Stimulated activated CD8-positive, alpha-beta memory T cell treated with anti-CD3 and anti-CD28 coated beads, Interleukin-7, amount 100 ng/mL, for 48 hours (primary cell): ENCODE data around the gene ADARB2.
"Not testable (repeated sequence)": the region's sequence is repeated elsewhere in the genome, so short reads cannot be mapped to it uniquely, and the experiment has no call there.

ENCODE experiments used
- DNase-seq, 2 donors: peaks; one replicate each; pipeline ENCODE4 v3.0.0-alpha.2; 2020; ENCODE audit warnings: low read depth in 1 of 2; ENCODE audit errors: extremely low read depth in 1 of 2

ADARB2 gene

DNA sequence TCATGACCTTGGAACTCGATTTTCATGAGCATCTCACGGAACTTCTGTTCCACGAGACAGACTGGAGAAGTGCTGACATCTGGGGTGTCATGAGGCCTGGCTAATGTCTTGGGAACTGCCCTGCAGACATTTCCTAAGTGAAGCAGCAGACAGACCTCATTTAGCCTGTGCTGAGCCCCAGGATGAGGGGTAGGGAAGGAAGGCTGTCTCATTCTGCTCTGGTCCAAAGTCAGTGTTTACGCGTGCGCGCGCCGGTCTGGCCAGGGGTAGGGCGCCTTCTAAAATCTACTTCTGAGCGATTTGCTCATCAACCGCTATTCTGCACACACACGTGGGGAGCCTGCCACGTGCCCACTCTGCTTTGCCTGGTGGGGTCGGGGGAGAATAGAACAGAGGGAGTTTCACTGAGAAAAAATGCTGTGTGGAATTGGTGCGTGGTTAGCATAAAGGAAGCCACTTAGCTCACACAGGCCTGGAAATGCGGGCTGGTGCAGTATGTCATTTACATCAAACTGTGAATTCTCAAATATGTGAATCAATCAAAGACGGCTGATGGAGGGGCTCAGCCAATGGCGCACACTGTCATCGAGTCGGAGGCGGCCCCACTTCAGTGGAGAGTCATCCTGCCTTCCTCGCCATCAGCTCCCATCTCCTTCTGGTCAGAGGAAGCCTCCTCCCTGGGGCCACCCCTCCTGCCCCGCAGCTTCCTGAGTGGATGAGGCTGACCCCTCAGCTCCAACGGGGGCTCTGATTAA is 335.1 kb downstream of the ADARB2 start:
- no peak for DNase-seq

DNA sequence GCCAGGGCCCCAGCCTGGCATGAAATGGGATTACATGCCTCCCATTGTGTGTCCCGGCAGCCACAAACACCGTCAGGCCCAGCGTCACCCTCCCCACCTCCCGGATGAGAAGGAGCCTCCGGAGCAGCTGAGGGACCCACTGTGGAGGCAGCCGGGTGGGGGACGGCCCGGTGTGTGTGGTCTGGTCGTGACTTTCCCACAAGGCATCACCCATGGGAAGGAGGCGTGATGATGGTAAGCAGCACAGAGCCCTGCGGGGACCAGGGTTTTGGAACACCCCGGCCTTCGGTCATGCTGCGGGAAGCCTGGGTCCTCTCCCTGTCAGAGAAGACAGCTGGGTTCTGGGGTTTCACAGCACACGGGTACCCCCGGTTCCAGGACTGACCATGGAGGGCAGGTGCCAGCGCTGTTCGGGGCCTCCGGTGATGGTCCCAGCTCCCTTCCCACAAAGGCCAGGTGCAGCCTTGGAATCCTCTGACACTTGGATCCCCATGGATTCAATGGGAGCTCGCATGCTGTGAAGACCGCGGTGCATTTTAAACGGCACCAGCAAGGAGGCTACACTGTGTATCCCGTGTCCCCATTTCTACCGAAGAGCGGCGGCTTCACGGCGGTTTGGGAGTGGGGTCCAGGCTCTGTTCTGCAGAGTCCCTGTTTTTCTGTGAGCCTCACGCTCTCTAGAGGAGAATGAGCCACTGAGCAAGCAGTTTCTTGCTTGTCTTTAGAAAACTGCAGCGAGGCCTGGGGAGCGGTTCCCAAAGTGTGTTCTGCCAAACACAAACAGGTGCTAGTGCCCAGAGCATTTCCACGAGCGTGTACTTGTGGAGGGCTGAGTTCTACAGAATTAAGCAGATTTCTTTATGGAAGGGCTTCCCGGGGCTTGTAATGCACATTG is 336.0 kb downstream of the ADARB2 start:
- no peak for DNase-seq

DNA sequence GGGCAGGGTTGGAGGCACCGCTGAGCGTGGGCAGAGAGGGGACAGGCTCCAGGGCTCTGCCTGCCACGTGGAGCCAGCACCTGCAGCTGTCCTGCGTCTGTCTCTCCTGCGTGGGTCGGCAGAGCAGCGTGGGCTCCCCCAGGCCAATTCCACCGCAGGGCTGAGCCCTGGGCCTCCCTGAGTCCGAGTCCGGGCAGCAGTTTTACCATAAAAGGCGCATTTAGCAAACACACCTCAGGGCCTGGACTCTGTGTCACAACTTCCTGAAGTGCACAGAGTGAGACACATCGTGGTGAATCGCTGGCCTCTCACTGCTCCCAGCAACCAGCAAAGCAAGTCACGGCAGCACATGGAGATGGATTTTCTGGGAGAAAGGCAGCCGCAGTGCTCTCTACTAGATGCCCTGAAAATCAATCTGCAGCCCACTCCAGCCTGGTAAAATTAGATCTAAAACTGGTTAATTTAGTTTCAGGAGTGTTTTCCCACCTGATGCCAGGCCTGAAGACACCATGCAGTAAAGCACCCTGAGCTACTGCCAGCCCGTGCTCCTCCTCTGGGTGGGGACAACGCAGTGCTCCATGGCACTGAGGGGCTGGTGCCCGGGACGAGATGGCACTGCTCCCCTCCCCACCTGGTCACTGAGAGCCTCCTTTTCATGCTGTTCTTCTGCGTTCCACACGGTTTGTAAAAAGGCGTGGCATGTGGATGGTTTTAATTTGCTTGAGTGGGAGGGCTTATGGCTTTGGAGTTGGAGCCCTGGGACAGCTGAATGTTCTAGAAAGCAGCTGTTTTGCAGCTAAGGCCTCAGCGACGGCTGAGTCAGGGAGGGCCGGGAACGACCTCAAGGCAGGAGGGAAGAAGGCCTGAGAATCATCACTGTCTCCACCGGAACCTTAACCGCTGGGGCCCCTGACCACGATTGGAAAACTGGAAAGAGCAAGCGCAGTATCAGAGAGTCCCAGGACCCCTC is 336.9 kb downstream of the ADARB2 start:
- DNase-seq, result no peak

DNA sequence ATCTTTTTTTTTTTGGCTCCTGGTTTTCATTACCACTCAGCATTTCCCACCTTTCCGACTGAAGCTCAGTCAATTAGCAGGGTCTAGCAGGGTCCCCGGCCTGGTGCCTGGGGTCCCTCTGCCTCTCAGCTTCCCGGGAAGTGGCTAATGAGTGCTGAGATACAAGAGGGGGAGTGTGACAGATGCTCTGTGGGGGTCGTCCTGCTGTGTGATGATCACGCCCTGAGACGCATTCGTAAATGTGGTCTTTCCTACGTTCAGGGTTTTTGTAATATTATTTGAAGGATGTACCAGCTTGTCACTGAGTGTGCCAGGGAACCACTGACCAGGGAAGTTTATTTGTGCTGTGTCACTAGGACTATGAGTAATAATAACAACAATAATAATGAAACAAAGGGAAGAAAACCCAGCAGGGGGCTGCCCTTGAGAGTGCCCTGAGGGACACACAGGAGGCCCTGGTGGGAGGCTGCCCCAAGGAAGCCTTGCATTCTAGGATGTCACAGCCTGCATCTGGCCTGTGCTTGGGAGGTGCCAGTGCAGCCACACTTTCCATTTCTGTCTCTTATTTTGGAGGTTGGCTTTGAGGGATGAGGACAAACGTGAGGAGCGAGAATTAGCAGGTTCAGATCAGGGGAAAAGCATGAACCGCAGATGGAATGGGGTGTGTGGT is 337.8 kb downstream of the ADARB2 start:
- no peak for DNase-seq

DNA sequence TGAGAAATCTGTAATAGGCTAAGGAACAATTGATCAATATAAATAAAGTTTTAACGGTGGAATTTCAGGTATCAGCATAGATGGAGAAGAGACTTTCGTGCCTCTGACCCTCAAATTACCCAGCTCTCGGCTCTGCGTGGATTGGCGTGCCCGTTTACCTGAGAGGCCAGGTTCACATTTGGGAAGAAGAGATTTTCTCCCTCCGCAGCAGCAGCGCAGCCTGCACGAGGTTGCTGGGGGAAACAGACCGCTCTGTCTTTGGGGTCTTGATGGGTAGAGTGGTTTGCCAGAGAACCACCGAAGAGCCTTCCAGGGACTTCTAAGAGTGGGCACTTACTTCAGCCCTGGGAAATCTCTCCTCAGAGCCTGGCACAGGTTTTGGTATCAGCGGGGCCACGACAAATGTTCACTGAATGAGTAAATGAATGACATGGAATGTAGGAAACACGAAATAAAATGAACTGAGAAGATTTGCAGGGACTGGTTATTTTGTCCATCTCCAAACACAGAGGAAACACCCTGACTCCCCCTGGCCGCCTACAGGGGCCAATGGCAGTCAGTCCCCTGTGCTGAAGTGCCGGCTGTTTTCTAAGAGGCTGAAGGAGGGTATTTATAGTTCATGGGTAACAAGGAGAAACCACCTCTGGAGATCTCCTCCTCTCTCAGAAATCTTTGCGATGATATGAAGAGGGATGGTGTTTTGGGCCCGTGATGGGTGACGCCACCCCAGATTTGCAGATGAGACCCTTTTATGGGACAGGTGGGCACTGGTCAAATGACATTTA is 338.5 kb downstream of the ADARB2 start:
- DNase-seq, result no peak

DNA sequence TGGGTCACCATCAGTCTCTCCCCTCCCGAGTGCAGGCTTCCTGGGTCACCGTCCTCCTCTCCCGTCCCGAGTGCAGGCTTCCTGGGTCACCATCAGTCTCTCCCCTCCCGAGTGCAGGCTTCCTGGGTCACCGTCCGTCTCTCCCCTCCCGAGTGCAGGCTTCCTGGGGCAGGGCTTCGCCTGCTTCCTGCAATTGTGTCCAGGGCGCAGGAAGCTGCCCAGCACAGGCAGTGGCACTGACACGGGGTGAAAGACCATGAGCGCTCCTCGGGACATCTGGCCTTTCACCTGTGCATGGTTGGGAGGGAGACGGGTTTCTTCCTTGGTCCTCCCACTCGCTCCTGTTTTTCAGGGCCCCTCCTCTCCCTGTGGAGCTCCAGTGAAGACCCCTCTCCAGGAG is 339.2 kb downstream of the ADARB2 start:
- not testable (repeated sequence) for DNase-seq

DNA sequence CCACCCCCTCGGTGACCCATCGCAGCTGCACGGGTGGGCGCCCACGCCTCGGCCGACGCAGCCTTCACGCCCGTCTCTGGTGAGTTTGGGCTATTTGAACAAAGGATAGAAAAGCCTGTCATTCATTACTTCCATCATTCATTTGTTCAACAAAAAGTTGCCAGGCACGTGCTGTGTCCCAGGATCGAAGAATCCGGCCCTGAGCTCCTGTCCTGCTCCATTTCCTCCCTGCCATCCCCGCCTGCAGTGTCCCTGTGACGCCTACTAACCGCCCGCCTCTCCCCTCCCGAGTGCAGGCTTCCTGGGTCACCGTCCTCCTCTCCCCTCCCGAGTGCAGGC is 341.1 kb downstream of the ADARB2 start:
- no peak for DNase-seq

DNA sequence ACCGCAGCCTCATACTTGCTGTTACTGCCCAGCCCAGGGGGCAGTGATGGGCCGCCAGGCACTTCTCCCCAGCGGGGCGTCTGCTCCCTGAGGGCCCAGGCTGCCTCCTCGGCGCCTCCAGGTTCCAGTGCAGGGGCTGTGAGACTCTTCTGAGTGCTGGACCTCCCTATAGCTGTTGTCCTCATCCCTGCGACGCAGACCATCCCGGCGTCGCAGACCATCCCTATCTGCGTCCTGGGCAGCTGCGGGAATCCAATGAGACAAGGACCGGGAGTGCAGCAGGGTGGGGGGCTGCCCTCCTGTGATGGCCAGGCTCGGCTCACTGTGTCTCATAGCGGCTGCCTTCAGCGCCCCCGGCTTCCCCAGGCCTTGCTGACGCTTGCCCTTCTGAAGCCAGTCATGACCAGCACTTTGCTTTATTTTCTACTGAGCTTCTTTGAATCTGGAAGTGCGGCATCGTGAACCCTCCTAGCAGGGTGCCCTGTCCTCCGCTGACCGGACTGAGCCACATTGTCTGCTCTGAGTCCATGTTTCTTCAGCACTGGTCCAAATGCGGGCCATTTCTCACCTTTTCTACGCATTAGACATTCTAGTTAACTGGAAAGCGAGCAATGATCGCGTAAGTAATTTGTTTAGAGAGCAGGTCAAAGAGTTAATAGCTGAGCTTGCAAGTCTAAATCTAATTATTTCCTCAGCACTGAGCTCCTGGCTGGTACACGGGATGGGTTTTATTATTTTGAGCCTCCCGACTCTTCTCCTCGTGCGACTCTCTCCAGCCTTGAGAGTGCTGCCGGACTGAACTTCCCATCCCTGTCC is 341.6 kb downstream of the ADARB2 start:
- DNase-seq, result no peak

DNA sequence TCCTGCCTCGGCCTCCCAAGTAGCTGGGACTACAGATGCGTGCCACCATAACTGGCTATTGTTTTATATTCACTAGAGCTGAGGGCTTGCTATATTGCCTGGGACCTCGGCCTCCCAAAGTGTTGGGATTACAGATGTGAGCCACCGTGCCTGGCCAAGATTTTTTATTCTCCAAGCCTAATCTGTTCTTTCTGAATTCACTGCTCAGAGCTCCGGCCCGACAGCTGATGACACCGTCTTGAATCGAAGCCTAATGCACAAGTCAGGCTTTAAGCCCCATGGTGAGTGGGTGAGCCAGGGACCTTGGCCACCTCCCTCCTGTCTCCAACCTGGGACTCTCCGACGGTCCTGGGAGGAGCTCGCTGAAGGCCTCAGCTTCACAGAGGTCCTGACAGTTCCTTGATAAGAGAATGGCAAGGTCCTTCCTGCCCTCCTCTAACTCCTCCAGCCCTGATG is 342.3 kb downstream of the ADARB2 start:
- DNase-seq, result no peak

DNA sequence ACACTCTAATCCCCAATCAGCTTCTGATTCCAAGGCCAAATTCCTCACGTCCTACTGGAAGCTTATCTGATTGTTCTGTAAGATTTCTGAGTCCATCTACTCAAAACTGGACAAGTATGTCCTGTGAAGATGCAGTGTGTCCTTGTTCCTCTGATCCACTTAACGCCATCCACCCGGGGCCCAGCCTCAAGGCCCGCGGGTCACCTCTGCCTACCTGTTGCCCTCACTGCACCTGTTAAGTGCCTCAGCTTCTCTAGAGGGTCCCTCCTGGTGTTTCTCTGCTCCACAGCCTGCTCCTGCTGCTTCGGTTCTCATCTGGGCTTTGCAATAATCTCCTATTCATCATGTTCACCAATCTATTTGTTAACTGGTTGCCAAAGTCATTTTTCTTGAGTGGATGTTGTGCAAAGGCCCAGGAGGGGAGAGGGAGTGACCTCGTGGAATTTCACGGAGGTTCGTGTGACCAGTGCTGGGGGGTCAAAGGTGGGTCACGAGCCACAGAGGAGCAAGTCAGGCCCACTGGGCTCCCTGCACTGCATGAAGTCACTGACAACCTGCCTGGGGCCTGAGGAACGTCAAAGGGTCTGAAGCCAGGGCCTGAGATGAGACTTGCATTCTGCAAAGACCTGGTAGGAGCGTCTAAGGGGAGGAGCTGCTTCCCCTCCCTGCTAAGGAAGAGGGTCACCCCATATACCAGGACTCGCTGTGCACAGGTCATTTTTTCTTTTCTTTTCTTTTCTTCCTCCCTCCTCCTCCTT is 343.0 kb downstream of the ADARB2 start:
- no peak for DNase-seq

DNA sequence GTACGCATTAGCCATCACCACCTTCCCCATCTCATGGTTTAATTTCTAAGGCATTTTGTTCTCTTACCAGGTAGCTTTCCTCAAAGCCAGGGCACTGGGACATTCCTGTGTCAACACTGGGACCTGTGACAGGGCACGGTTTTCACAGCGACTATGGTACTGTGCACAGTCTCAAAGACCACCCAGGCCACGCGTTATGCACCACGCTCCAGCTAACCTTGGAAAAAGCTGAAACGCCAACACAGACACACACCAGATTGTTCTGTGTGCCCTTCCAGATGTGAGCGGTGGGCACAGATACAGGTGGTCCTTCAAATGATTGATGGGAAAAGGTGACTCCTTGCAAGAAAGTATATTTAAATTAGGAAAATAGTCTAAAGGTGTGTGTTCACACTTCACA is 343.8 kb downstream of the ADARB2 start:
- DNase-seq, result no peak

DNA sequence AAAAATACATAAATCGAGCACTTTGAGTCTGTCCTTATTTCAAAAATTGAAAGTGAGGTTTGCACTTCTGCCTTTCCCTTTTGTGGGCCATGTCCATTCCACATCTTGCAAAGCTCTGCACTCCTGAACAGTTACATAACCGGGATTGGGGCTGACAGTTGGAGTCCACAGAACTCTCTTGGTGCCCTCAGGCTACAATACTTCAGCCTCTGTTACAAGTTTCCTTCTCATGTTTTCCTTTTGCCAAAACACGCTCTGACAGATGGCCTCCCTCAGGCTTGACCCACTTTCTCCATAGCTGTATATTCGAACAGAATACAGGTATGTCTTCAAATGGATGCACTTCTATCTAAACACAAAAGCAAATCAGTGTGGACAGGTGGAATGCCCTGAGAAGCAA is 345.2 kb downstream of the ADARB2 start:
- no peak for DNase-seq

DNA sequence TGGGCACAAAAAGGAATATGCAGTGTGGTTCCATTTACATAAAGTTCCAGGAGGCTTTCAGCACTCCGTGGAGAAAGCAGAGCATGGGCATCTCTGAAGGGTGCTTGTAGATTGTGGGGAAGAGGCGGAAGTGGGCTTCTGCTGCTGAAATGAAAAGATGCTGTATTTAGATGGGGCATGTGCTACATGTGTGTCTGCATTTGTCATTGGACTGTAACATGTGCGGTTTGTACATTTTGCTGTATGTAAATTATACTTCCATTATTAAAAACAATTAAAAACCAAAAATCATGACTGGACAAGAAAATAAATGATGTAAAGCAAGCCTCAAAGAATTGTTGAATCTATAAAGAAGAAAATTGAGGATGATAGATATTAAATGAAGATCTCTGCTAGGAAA is 347.1 kb downstream of the ADARB2 start:
- DNase-seq, result no peak

DNA sequence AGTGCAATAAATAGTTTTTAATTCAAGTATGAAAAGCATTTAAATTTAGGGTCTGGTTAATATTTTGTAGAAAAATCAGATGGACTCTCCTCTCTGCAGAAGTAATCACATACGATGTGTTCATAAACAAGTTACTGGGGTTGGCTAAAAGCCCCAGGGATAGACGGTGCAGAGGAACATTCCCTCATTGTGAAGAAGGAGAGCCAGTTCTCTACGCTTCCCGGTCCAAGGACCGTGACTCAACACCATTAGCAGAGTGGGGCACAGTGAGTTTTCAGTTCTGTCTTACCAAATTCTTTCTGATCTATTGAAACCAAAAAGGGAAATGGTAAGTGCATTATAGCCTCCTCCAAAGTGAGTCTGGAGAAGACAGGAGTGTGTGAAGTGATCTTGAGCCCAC is 353.3 kb downstream of the ADARB2 start:
- DNase-seq, result no peak

DNA sequence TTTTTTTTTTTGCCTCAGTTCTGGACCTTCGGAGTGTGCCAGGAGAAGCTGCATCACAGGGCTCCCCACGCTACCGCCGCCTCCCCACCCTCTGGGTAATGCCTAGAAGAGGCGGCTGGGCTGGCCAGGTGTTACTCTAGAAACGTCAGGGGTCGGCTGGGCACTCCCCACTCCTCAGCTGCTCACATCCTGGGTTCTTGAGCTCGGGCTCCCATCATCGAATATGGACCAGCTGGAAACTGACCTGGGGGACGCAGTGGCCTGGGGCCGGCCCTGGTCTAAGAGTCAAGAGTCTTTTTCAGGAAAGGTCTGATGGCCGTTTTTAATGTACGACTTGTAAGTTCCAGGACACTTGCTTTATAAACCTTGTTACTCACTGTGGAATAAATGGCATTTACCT is 354.6 kb downstream of the ADARB2 start:
- no peak for DNase-seq

DNA sequence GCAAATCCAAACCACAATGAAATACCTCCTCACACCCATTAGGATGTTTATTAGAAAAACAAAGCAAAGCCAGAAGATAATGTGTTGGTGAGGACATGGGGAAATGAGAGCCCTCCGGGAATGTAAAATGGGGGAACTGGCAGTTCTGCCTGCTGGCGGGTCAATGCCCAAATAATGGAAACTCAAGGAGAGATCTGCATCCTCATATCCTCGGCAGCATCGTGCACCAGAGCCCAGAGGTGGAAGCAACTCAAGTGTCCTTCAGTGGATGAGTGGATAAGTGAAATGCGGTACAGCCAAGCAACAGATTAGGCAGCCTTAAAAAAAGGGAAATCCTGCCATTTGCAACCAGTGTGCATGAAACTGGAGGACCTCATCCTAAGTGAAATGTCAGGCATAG is 356.0 kb downstream of the ADARB2 start:
- DNase-seq, result no peak

DNA sequence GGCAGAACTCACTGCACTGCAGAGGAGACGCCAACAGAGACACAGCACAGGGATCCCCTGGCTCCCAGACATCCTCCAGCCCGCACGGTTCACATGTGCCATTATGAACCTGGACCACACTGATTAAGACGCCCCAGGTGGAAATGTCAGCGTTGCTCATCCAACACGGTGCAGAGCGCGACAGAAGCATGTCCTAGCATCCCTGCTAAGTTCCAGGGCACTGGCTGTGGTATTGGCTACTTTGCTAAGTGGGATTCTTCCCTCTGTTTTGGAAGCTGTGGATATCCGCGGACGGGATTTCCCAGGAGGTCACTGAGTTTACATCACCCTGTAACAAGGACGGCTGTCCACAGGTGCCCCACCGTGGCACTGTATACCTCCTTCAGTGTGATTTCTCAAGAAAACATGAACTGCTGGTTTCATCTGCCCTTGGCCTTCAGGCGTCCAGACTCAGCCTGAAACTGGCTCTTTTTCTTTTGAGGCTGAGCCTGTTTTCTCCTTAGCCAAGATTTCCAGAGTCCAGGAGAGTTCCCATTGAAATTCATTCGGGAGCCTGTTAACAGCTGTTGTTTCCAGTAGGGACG is 357.1 kb downstream of the ADARB2 start:
- no peak for DNase-seq

DNA sequence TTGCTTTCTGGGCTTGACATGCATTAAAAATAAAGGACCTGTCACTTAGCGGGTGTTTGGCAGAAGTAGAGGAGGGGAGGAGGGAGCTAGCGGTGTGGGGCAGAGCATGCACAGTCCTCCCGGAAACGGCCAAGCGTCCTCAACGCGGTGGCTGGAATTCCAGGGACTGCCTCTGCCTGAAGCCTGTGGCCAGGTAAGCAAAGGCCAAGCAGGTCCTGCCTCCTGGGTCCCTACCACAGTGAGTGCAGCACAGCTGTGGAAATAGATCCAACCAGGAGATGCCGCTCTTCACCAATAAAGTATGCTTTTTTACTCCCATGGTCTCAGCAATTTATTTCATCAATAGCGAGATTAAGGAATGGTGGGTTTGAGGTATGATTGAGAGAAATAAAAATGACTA is 357.7 kb downstream of the ADARB2 start:
- no peak for DNase-seq
